CD4-positive, alpha-beta T cell treated with Interleukin-15 for 4 hours (primary cell): ENCODE results near the gene RCVRN.

Experiments
- DNase-seq: peaks from one replicate; pipeline ENCODE4 v3.0.0-alpha.2; 2020; ENCODE audit warnings: low spot score

RCVRN gene

GRCh38 chr17:9898812-9899211, 6.3 kb downstream of the RCVRN start:
- no peak for DNase-seq

DNA sequence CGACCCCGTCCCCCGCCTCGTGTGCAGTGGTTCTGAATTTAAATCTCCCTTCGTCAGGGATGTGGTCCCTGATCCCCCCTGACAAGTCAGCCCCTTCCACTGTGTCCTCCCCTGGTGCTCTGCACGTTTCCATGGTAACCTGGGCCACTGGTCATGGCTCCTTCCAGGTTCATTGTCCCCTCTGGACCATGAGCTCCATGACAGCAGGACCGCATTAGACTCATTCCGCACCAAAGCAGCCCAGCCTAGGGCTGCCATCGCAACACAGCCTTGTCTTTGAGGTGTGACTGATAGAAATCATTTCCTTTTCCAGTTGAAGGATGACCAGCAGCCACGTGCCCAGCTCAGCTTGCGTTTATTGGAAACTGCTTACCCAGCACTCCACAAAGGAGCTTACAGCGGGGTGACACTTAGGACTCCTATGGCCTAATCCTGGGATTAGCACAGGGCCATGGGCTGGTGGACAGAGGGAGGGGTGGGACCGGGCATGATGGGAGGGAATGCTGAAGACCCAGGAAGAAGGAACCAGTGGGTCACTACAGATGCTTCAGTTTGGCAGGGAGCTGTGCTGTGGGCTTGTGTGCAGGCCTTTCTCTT, 7.6 kb downstream of the RCVRN start:
- no peak for DNase-seq

- DNase-seq: no peak
Measured at GRCh38 chr17:9895923-9896322, 9.1 kb downstream of the RCVRN start.

DNA sequence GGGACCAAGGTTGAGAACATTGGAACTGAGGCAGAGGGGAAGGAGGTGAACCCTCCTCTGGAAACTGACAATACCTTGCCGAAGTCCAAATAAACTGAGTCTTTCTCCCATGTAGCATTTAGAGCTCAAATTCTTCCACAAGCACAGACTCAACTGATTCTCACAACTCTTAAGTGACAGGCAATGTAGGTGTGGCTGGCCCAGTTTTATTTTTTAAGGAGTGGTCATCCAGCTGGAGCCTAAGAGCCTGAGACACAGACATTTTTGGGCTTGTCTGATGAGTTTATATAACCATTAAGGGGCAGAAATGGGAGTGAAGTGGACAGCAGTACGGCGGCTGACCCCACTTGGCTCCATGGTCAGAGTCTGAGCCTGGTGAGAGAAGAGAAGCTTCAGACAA, 10.8 kb downstream of the RCVRN start:
- no peak for DNase-seq

DNA sequence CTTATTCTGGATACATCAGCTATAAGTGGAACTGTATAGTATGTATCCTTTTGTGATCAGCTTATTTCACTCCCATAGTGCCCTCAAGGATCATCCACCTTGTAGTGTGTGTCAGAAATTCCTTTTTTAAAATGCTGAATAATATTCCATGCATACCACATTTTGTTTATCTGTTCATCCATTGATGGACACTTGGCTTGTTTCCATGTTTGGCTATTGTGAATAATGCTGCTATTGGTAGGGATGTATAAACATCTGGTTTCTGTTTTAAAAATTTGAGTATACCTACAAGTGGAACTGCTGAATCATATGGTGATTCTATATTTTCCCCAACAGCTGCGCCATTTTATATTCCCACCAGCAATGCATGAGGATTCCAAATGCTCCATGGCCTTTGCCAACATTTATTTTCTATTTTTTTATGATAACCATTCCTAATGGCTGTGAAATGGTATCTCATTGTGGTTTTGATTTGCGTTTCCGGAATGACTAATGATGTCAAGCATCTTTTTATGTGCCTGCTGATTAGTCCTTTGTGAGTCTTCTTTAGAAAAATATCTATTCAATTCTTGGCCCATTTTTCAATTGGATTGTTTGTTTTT, 11.6 kb downstream of the RCVRN start:
- DNase-seq: no peak

DNA sequence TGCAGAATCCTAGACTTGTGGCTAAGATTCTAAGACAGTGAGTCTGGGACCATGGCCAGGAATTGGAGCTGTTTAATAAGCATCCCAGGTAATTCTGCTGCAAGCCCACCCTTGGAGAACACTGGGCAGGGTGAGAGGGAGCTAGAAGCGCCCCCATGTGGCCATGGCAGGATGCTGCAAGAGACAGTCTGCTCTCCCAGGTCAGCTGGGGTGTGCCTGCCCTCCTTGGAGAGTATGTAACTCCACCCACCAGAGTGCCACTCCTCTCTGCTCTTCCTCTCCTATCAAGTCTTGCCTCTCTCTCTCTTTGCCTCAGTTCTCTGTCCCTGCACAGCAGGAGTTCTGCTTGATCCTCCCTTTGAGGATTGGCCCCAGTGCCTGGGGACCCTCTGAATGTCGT, 14.9 kb downstream of the RCVRN start:
- DNase-seq: no peak

DNA sequence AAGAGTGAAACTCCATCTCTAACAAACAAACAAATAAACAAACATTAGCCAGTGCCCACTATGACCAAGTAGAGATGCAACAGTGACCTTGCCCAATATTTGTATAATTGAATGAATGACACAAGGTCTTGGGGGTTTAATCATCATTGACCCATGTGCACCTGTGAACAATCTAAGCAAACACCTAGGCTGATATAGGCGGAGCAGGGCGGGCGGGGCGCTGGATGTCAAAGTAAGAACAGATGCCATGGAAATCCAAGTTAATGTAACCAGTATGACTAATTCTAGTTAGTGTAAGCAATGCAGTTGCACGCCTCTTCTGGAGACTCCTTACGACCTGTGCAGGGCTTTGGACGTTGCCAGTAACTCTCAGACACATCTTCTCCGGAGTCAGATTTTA, 17.6 kb downstream of the RCVRN start:
- DNase-seq: no peak

DNA sequence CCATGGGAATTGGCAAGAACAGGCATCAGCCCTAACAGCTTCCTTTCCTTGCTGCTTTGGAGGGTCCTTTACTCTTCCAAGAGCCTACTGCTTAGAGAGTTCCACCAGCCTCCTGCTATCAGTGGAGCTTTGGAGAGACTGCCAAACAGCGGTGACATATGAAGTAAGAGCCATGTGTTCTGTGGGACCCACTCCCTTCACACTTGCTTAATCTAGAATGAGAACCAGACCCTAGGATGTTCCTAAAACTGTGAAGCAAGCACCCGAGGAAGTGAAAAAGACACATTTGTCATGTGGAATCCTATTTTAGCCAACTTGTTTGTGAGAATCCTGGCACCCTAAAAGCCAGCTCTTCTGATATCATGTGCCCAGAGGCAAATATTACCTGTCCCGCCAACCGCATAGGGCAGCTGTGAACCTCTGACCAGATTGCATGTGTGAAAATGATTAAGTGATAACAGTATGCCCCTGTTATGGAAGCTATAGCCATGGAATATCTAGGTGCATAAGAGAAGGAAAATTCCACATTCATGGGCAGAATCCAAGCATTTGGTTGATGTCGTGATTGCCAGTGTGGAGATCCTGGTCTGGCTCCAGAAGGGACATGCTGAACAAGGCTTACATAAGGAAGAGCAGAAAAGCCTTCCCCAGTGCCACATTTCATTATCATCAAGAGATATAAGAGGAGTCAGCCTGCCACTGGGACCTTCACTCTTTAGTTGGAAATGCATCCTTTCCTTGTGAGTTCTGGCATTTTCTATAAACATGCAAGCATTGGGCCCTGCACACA, 18.7 kb downstream of the RCVRN start:
- DNase-seq: no peak

DNA sequence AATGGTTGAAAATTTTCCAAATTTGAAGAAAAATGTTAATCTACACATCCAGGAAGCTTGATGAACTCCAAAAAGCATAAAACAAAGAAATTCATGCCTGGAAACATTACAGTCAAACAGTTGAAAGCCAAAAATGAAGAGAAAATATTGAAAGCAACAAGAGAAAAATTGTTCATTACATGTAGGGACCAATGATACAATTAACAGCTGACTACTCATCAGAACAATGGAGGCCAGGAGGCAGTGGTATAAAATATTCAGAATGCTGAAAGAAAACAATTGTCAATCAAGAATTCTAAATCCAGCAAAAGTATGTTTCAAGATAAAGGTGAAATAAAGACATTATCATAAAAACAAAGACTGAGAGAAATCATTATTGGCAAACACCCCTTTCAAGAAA, 21.6 kb downstream of the RCVRN start:
- no peak for DNase-seq

DNA sequence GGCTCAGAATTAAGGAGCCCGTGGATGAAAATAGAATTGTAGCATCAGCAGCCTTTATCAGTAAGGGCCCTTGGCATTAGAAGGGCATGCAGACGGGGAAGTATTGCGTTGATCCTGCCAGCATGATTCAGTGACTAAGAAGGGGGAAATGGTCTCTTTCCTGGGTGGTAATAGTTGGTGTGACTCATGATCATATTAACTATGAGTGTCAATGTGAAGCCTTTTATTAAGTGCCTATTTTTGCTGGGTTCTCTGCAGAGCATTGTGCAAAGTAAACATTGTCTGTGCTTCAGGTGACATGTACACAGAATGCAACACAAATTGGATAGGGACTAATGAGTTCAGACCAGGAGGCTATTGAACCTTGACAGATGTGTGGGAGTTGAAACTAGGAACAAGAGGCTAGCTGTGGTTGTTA, 24.5 kb downstream of the RCVRN start:
- no peak for DNase-seq

DNA sequence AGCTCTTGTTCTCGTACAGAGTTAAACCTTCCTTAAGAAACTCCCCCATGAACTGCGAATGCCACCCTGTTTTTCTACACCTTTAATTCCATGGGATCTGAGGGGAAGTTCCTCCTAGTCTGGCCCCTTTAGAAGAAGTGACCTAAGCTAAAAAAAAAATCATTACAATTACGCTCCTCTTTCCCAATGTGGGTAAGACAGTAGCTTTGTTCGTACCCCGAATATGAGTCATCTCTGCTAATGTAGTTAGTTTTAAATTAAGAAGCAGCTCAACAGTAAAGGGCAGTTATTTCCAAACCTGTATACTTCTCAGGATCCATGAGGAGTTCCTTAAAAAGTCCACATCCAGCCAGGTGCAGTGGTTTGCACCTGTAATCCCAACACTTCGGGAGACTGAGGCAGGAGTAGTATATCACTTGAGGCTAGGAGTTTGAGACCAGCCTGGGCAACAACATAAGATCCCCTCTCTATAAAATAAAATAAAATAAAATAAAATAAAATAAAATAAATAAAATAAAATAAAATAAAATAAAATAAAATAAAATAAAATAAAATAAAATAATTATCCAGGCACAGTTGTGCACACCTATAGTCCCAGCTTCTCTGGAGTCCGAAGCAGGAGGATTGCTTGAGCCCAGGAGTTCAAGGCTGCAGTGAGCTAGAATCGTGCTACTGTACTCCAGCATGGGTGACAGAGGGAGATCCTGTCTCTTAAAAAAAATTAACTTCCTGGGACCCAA, 26.1 kb downstream of the RCVRN start:
- no peak for DNase-seq

DNA sequence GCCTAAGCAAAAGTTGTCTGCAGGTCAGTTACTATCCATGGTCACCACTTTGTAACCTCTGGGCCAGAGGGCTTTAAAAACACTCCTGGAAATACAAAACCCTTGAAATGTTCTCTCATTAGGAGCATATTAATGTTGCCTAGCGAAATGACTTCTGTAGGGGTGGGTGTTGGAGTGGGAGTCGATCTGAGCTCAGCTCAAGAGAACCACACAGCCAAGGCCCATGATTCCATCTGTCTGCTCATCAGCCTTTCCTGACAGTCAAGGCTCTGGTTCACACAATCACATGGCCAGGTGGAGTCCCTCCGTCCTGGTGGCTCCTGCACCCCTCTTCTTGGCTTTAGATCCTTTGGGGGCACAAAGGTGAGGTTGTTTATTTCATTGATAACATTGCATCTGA, 26.7 kb downstream of the RCVRN start:
- DNase-seq: no peak

DNA sequence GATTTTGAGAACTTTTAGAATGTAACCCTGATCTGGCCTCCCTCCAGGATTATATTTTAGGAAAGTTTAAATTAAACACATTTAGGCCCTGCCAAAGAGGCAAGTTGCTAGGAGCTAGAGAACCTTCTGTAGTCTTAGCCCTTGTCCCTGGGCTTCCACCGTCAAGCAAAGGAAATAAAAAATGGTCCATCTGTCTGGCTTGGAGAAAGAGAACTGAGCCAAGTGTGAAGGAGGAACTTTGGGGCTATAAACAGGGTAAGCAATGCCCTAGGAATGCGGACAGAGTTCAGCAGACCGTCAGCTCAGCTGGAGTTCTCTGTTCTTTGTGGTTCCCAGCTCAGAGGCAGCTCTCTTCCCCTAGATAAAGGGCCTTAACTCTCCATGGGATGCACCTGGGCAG, 29.6 kb downstream of the RCVRN start:
- DNase-seq: no peak

- no peak for DNase-seq
Measured at GRCh38 chr17:9874722-9875121, 30.3 kb downstream of the RCVRN start.

GRCh38 chr17:9872852-9873251, 32.2 kb downstream of the RCVRN start:
- no peak for DNase-seq

DNA sequence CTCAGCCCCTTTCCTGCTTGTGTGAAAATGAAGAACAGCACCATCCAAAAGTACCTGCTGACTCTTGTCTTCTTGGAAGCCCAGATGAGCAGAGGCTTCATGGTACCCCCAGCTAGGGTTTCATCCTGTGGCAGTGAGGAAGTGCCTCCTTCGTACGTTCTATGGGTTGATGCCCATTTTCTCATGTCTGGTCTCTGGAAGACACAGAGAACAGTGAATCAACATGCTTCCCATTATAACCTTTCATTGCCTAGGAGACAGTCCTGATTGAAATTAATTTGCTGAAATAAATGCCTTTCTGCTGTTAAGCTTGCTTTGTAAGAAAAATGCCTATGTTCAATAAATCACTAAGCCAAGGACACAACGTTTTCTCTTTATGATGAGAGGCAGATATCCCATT, 36.5 kb downstream of the RCVRN start:
- no peak for DNase-seq

- DNase-seq: no peak
Measured at GRCh38 chr17:9865586-9865985, 39.5 kb downstream of the RCVRN start.

DNA sequence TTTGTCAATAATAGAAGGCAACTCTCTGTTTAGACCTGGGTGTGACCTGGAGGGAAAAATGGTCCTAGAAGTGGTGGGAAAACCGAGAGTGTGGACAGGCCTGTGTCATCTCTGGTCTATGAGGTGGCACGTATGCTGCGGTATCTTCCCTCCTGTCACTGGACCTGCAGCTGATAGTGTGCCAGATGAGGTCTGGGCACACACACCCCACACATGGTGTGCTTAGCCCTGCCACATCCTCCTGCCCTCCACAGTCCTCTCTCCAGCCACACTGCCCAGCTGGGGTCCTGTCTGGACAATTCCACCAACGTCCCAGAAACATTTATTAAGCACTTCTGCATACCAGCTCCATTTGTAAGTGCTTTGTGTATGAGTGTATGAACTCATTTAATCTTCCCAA, 42.1 kb downstream of the RCVRN start:
- no peak for DNase-seq

DNA sequence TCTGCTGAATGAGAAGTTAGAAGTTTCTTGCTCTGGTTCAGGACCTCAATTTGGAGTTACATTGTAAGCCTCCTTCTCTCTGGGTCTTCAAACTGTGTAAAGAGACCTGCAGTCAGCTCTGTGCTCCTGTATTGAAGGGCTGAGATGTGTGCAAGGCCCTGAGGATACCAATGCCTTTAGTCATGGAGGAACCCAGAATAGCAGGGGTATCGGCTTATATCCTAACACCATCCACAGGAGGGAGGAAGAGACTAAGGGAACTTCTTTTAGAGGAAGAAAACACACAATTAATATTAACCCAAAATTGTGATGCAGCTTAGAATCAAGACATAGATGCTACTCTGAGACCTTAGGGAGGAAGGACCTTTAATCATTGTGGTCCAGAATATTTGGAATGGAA, 42.9 kb downstream of the RCVRN start:
- DNase-seq: no peak

DNA sequence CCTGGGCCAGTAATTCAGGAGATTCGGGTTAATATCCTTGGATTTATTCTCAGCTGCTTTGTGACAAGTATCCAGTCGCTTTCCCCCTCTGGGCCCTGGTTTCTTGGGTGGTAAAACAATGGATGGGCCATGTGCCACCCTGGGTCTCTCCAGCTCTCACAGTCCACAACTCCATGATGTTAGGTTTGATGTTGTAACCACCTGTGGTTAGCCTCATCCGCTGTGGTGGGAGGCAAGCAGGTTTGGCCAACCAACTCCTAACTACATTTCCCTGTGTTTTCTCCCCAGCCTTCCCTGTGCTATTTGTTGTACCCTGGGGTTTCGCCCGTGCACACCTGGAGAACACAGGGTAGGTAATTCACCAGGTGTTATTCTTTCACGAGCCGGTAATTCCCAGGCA, 44.2 kb downstream of the RCVRN start:
- no peak for DNase-seq

- DNase-seq: no peak
Measured at GRCh38 chr17:9859781-9860180, 45.3 kb downstream of the RCVRN start.

DNA sequence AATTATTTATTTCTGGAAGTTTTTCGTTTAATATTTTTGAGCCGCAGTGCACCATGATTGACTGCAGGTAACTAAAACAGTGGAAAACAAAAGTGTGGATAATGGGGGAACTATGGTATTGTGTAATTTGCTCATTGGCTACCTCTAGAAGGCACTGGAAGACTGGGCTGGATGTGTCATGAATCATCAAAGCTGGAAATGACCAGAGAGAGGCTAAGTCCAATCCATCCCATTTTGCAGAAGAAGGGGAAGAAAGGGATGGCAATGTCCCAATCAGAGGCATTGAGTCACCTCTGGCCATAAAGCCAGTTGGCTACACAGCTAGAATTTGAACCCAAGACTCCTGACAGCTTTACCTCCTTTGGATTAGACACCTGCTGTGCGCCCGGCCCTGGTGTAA, 50.0 kb downstream of the RCVRN start:
- DNase-seq: no peak

- DNase-seq: no peak
Measured at GRCh38 chr17:9854255-9854654, 50.8 kb downstream of the RCVRN start.
